Left kidney (tissue), 2 donors: ENCODE measurements around the gene GOLGA3. TPM values are rescaled to one million over a fixed set of nuclear protein-coding genes. Genes with fewer than 3 reads are reported as not detected.

Experiments used
- DNase-seq: peaks from one replicate; pipeline ENCODE4 v3.0.0-alpha.2; 2013
- polyA plus RNA-seq: library from polyadenylated mRNA; unstranded; fragments of 120-200 nt; gene quantifications from one replicate; pipeline ENCODE4 v1.2.1, GENCODE V29; 2013; ENCODE audit not compliant: insufficient read length

Gene GOLGA3
- polyA plus RNA-seq, 1 donor: 33.6 TPM

- no peak for DNase-seq
Measured at GRCh38 chr12:132720606-132721345, 107.9 kb downstream of the GOLGA3 start.

DNA sequence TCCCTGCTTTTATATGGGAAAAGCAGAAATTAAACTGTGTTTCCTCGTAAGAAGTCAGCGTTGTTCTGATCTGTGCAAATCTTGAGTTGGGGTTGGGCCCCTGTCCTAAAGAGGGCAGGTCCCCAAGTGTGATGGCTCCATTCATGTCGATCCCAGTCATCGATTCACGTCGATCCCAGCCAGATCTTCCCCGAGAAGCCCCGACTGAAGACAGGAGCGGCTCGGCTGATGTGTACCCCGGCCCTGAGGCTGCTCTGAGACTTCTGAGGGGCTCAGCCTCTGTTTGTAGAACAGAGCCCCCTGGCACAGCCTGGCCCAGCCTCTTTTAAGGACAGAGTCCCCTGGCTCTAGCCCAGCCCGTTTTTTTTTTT, 108.7 kb downstream of the GOLGA3 start:
- no peak for DNase-seq

- DNase-seq: no peak
Measured at GRCh38 chr12:132719141-132719953, 109.3 kb downstream of the GOLGA3 start.

Other genes starting within 250 kb of the GOLGA3 start
- 2.4 TPM for gene LRCOL1, start 218.3 kb downstream of the GOLGA3 start, polyA plus RNA-seq
- gene P2RX2, start 210.1 kb downstream of the GOLGA3 start, polyA plus RNA-seq: 1.7 TPM
- gene POLE, start 141.5 kb downstream of the GOLGA3 start, polyA plus RNA-seq: 78.9 TPM
- gene PXMP2, start 141.3 kb downstream of the GOLGA3 start, polyA plus RNA-seq: 50.4 TPM
- gene PGAM5, start 118.0 kb downstream of the GOLGA3 start, polyA plus RNA-seq: 20.3 TPM
- 89.8 TPM for gene ANKLE2, start 67.0 kb downstream of the GOLGA3 start, polyA plus RNA-seq
- gene CHFR, start 58.7 kb upstream of the GOLGA3 start, polyA plus RNA-seq: 31.6 TPM
- 36.4 TPM for gene ZNF605, start 127.4 kb upstream of the GOLGA3 start, polyA plus RNA-seq
- 17.7 TPM for gene ZNF26, start 157.5 kb upstream of the GOLGA3 start, polyA plus RNA-seq
- gene ZNF84, start 208.6 kb upstream of the GOLGA3 start, polyA plus RNA-seq: 93.5 TPM